ENCODE results near the gene USP48.

- TF ChIP-seq CTCF (IDR thresholded peaks at IDR 0.05; ENCODE audit: insufficient read depth, low read length, poor library complexity, severe bottlenecking): no peak
- no peak for TF ChIP-seq EZH2phosphoT487 (conservative IDR thresholded peaks at IDR 0.05; ENCODE audit: low read length)
These were observed 32.9 kb upstream of the USP48 start for GRCh38 chr1:21815724-21816321.
